NAMALWA (cell line): ENCODE data around the gene TMEM63B.
"Not testable (repeated sequence)": the region's sequence is repeated elsewhere in the genome, so short reads cannot be mapped to it uniquely, and the experiment has no call there.

Experiments used
- DNase-seq: peaks from one replicate; pipeline ENCODE4 v3.0.0-alpha.2; 2015; ENCODE audit warnings: low spot score

The TMEM63B gene

DNA sequence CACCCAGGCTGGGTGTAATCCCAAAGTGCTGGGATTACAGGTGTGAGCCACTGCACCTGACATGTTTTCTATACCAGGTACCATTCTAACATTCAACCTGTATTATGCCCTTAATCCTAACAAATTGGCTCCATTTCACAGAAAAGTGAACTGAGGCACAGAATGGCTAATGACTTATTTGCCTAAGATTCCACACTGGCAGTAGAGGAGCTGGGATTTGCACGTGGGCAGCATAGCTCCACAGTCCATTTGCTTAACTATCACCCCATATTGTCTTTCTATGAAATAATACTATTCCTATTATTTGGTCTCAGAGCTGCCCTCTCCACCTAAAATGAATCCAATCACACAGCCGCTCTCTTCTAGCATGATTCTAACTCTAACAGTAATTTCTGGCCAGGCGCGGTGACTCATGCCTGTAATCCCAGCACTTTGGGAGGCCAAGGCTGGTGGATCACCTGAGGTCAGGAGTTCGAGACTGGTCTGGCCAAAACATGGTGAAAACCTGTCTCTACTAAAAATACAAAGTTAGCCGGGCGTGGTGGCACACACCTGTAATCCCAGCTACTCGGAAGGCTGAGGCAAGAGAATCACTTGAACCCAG is 66.1 kb downstream of the TMEM63B start:
- no peak for DNase-seq

- no peak for DNase-seq
Measured at GRCh38 chr6:44194326-44194725, 67.0 kb downstream of the TMEM63B start.

DNA sequence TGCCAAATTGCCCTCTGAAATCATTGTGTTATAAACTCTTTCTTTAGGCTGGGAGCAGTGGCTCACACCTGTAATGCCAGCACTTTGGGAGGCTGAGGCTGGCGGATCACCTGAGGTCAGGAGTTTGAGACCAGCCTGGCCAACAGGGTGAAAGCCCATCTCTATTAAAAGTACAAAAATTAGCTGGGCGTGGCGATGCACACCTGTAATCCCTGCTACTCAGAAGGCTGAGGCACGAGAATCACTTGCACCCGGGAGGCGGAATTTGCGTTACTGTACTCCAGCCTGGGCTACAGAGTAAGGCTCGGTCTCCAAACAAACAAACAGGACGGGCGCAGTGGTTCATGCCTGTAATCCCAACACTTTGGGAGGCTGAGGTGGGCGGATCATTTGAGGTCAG is 69.0 kb downstream of the TMEM63B start:
- DNase-seq: not testable (repeated sequence)

DNA sequence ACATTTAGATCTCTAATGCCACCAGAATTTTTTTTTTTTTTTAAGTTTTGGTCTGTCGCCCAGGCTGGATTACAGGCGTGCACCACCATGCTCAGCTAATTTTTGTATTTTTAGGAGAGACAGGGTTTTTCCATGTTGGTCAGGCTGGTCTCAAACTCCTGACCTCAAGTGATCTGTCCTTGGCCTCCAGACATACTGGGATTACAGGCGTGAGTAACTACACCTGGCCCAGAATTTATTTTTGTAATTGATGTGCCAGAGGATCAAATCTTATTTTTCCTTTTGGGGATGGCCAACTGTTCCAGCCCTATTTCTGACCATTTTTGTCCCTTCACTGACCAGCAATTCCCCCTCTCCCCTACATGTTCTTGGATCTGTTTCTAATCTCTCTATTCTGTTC is 71.3 kb downstream of the TMEM63B start:
- no peak for DNase-seq

DNA sequence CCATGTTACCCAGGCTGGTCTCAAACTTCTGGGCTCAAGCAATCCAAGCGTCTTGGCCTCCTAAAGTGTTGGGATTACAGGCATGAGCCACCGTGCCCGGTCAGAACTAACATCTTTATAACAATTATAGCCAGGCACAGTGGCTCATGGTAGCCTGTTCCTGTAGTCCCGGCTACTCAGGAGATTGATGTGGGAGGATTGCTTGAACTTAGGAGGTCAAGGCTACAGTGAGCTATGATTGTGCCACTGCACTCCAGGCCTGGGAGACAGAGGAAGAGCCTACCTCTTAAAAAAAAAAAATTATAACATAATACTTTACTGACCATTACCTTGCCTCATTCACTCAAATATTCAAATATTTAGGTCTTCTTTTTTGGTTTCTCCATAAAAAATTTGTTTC is 72.5 kb downstream of the TMEM63B start:
- DNase-seq: no peak

DNA sequence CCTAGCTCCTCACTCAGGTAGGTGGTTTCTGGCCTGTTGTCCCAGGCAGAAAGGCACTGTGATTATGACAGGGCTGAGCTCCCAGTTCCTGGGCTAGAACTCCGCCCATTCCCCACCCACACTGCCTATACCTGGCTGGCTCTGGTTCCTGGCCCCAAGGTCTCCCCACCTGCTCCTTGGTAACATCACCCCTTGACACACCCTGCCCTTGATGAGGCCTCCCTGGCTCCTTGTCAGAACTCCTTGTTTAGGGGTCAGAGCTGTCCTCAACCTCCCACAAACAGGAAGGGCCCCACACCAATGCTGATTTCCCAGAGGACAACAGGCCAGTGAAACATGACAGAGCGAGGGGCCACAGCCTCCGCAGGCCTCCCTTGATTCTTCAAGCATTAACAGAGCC is 73.8 kb downstream of the TMEM63B start:
- DNase-seq: no peak

GRCh38 chr6:44201638-44202303 is 74.4 kb downstream of the TMEM63B start:
- no peak for DNase-seq

DNA sequence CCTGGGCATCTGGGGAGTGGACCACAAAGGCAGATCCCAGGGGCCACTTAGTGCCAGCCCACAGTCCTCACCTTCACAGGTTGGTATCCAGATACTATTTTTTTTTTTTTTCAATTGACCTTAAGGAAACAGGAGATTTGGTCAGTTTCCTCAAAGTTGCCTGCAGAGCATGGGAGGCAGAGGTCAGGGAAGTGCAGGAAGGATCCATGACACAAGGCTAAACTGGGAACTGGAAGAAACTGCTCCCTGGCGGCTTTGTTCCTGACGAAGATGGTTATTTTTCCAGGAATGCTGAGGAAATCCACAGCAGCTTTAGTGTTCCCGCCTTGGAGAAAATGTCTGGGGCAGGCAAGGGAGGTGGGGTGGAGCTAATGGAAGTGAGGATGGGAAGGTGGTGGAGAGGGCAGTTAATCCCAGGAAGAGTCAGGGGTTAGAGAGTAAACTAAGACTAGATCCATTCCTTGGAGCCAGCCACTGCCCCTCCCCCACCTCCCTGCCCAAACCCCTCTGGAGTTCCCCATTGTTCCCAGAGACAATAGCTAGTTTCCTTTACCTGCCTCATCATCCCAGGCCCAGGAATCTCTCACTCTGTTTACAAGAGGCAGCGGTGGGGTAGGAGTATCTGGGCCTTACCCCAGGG is 75.1 kb downstream of the TMEM63B start:
- no peak for DNase-seq

DNA sequence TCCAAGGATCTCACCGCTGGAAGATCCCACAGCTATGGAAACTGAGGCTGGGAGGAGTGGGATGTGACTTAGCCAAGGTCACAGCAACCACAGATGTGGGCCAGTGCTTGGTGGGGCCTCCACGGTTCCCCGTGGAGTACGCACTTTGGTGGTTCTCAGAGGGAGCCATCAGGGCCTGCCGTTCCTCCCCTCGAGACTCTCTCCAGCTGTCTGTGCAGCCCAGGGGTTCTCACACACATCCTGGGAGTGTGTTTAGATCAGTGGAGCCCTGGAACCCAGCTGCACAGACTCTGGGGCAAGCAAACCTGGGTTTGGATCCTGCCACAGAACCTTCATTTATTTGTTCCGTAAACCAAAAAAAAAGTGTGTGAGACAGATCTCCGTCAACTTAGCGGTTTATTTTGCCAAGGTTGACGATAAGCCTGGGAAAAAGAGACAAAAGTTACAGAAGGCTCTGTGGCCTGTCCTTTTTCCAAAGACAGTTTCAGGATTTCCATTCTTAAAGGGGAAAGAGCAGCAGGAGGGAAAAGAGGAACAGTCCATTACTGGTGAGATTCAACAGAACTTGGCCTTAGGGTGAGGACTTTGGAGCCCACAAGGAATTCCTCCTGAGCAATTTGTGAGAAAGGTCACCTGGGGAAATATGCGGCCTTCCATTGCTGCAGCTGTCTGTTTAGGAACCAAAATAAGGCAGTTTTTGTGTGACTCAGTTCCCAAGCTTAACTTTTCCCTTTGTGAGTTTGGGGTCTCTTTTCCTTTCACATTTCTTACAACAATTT is 75.8 kb downstream of the TMEM63B start:
- DNase-seq: no peak

GRCh38 chr6:44203955-44204354 is 76.6 kb downstream of the TMEM63B start:
- no peak for DNase-seq
